Thyroid gland (tissue), 4 donors: ENCODE measurements around the gene INPP5F. TPM values are rescaled to one million over a fixed set of nuclear protein-coding genes. Genes with fewer than 3 reads are reported as not detected.

Source experiments
- DNase-seq, 2 donors: peaks; one replicate each; pipeline ENCODE4 v3.0.0-alpha.2; 2019
- H3K27ac ChIP-seq, 3 donors: fragments of 200-600 bp; sonication (generic); 1 replicate in 2 of 3; 2 replicates in 1 of 3; pipeline ENCODE4 v1.5.1; 2016 to 2019; ENCODE audit warnings: mild to moderate bottlenecking in 1 of 3, moderate library complexity in 1 of 3
- H3K27me3 ChIP-seq: fragments of 200-600 bp; sonication (generic); one replicate; pipeline ENCODE4 v1.5.1; 2019
- H3K36me3 ChIP-seq, 2 donors: fragments of 200-600 bp; sonication (generic); one replicate each; pipeline ENCODE4 v1.5.1; 2016 to 2019
- H3K4me1 ChIP-seq, 2 donors: fragments of 200-600 bp; sonication (generic); one replicate each; pipeline ENCODE4 v1.5.1; 2017 to 2019
- H3K4me3 ChIP-seq, 3 donors: fragments of 200-600 bp; sonication (generic); replicated peaks in 1 of 3; 1 replicate in 2 of 3; 2 replicates in 1 of 3; pipeline ENCODE4 v1.5.1; 2016; ENCODE audit warnings: mild to moderate bottlenecking in 1 of 3
- H3K9me3 ChIP-seq: fragments of 200-600 bp; sonication (generic); one replicate; pipeline ENCODE4 v1.5.1; 2017
- POLR2A ChIP-seq, 2 donors: fragments of 450-650 bp; IDR thresholded peaks; one replicate each; pipeline ENCODE4 v1.6.1; 2017; ENCODE audit warnings: antibody characterized with exemption in 2 of 2, mild to moderate bottlenecking in 2 of 2, moderate library complexity in 1 of 2
- WGBS, 2 donors: methylation state at CpG; one replicate each; pipeline ENCODE4 v1.1.5; 2017; 5-methylcytosine and 5-hydroxymethylcytosine counted together
- intact Hi-C: fragments of 100-400 bp; cut with DNase I; formaldehyde crosslinking; loops from one replicate; pipeline ENCODE4 v1.15.1; 2023
- total RNA-seq, 4 donors: library from RNA; depleted of rRNA; stranded (reverse); fragments of >200 nt; gene quantifications; one replicate each; pipeline ENCODE4 v1.2.3, GENCODE V29; 2016
- TF ChIP-seq, protein P1 (sequence below), 6 experiments: fragments of 200-600 bp in 3 of 6; fragments of 450-650 bp in 3 of 6; sonication (generic) in 3 of 6; IDR thresholded peaks; one replicate each; pipeline ENCODE4 v1.5.1; 2016 to 2019; ENCODE audit warnings: antibody characterized with exemption in 6 of 6, mild to moderate bottlenecking in 2 of 6, inconsistent platforms in 1 of 6, moderate library complexity in 1 of 6

The INPP5F gene
- total RNA-seq, 4 donors from 2014 or later = 12.6 to 14.9 (median 13.4) TPM

DNA sequence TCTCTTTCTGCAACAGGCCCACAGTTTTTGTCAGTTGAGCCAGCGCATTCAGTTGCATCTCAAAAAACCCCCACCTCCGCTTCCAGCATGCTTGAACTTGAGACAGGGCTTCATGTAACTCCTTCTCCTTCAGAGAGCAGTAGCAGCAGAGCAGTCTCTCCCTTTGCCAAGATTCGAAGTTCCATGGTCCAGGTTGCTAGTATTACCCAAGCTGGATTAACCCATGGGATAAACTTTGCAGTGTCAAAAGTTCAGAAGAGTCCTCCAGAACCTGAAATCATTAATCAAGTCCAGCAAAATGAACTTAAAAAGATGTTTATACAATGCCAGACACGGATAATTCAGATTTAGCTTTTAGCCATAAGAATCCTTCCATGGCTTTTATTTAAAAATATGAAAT, 101.6 kb downstream of the INPP5F start:
- no peaks in the 10 kb centered on the region for H3K27me3 ChIP-seq
- no peak overlapping the region for H3K27ac ChIP-seq
- intact Hi-C loops = no loop called here
- TF ChIP-seq, protein P1, sequence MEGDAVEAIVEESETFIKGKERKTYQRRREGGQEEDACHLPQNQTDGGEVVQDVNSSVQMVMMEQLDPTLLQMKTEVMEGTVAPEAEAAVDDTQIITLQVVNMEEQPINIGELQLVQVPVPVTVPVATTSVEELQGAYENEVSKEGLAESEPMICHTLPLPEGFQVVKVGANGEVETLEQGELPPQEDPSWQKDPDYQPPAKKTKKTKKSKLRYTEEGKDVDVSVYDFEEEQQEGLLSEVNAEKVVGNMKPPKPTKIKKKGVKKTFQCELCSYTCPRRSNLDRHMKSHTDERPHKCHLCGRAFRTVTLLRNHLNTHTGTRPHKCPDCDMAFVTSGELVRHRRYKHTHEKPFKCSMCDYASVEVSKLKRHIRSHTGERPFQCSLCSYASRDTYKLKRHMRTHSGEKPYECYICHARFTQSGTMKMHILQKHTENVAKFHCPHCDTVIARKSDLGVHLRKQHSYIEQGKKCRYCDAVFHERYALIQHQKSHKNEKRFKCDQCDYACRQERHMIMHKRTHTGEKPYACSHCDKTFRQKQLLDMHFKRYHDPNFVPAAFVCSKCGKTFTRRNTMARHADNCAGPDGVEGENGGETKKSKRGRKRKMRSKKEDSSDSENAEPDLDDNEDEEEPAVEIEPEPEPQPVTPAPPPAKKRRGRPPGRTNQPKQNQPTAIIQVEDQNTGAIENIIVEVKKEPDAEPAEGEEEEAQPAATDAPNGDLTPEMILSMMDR (IDR thresholded peaks at IDR 0.05) = no peak
- no peak for TF ChIP-seq POLR2A (IDR thresholded peaks at IDR 0.05)
- H3K4me1 ChIP-seq = no peaks in the 10 kb centered on the region
- WGBS, 2 donors = 92% methylated on average over 4 of the region's 4 CpGs
- peaks cover 31 to 34% of the 10 kb centered on the region in 2 donors for H3K36me3 ChIP-seq
- no peak for DNase-seq
- H3K4me3 ChIP-seq = no peak overlapping the region
- no peaks in the 10 kb centered on the region for H3K9me3 ChIP-seq

DNA sequence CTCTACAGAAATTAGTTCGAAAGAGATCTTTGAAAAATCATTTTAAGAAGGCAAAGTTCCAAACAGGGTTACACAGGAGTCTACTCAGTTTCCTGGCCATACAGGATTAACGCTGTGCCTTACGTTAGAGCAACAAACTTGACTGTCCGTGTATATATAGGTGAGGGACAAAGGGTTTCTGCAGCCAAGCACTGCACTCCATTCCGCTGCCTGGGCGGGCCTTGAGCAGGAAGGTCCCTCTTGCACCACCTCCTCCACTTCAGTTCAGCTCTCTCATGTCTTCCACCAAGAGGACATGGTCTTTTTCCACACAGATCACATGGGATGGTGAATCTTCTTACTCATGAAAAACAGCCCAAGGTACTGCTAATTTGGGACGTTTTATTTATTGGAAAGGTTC, 103.6 kb downstream of the INPP5F start:
- no peaks in the 10 kb centered on the region for H3K4me1 ChIP-seq
- no peaks in the 10 kb centered on the region for H3K9me3 ChIP-seq
- TF ChIP-seq, protein P1 (IDR thresholded peaks at IDR 0.05) = no peak
- TF ChIP-seq POLR2A (IDR thresholded peaks at IDR 0.05) = no peak
- 86 to 89% methylated on average over 7 of the region's 7 CpGs for WGBS, 2 donors
- DNase-seq = no peak
- intact Hi-C loops = no loop called here
- peaks cover 43 to 46% of the 10 kb centered on the region in 2 donors for H3K36me3 ChIP-seq
- H3K4me3 ChIP-seq = no peak overlapping the region
- H3K27me3 ChIP-seq = no peaks in the 10 kb centered on the region
- H3K27ac ChIP-seq = no peak overlapping the region

DNA sequence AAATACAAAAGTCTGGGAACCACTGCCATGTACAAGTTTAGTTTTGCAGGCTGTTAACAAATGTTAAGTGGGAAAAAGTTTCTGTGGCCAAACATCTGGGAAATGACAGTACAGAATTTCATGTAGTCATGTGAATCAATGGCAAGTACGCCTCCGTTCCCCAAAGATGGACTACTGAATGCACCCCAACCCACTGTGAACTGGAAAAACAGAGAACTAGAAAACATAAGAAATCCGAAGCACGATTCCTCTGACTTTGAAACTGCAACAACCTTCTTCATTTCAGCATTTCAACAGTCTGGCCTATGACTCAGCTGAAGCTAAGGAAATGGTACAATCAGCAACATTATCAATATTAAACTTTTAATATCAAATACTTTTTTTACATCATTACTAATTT, 105.0 kb downstream of the INPP5F start:
- TF ChIP-seq POLR2A (IDR thresholded peaks at IDR 0.05) = no peak
- TF ChIP-seq, protein P1 (IDR thresholded peaks at IDR 0.05) = no peak
- H3K4me3 ChIP-seq = no peak overlapping the region
- DNase-seq = no peak
- H3K36me3 ChIP-seq = peaks cover 43 to 54% of the 10 kb centered on the region in 2 donors
- intact Hi-C loops = no loop called here
- no peaks in the 10 kb centered on the region for H3K9me3 ChIP-seq
- no peaks in the 10 kb centered on the region for H3K27me3 ChIP-seq
- H3K27ac ChIP-seq = no peak overlapping the region
- WGBS, 2 donors = 94 to 95% methylated on average over 4 of the region's 4 CpGs
- H3K4me1 ChIP-seq = no peaks in the 10 kb centered on the region

DNA sequence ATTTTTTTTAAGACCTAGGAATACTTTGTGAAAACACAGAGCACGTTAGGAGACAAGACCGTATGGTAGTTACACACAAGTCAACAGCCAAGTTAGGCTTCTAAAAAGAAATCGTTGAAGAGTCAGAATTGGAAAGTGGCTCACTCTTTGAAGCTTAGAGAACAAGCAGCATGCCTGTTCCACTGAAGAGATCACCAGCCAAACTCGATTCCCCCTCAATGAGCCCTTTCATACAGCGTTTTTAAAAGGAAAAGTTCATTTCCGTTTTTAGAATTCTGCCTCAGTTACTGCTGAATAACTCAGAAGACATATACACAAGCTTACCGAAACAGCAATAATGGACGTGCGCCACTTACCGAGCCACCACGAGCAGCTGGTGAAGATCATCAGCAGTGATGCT, 105.8 kb downstream of the INPP5F start:
- Histone ChIP-seq H3K36me3 (peaks cover 43 to 58% of the 10 kb centered on the region in 2 donors), H3K4me1 (no peaks in the 10 kb centered on the region), H3K4me3 (no peak overlapping the region), H3K9me3 (no peaks in the 10 kb centered on the region), H3K27ac (no peak overlapping the region), H3K27me3 (no peaks in the 10 kb centered on the region)
- intact Hi-C loops = no loop called here
- WGBS, 2 donors = 82 to 86% methylated on average over 11 of the region's 11 CpGs
- TF ChIP-seq, protein P1 (IDR thresholded peaks at IDR 0.05) = no peak
- TF ChIP-seq POLR2A (IDR thresholded peaks at IDR 0.05) = no peak
- DNase-seq = no peak

DNA sequence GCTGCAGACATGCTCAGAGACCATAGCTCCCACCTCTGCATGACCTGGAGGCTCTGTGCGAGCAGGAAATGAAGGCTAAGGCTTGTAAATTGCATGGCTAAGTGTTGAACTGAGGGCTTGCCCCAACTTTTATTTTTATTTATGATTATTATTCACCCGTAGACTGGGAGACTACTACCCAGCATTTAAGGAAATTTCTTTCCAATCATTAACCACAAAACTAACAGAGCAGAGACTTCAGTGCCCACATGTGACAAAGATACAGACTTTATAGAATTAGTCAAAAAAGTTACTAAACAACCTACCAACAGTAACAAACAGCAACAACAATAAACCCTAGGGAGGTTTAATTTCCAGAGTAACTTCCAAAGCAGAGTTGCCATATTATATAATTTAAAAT, 107.1 kb downstream of the INPP5F start:
- no peaks in the 10 kb centered on the region for H3K4me1 ChIP-seq
- no peak overlapping the region for H3K27ac ChIP-seq
- no peak overlapping the region for H3K4me3 ChIP-seq
- no peaks in the 10 kb centered on the region for H3K27me3 ChIP-seq
- peaks cover 55 to 70% of the 10 kb centered on the region in 2 donors for H3K36me3 ChIP-seq
- intact Hi-C loops = no loop called here
- H3K9me3 ChIP-seq = no peaks in the 10 kb centered on the region
- DNase-seq = no peak
- 98 to 100% methylated on average over 2 of the region's 2 CpGs for WGBS, 2 donors
- no peak for TF ChIP-seq POLR2A (IDR thresholded peaks at IDR 0.05)
- TF ChIP-seq, protein P1 (IDR thresholded peaks at IDR 0.05) = no peak
